ENCODE measurements around the gene RNF6.

RNF6 gene

DNA sequence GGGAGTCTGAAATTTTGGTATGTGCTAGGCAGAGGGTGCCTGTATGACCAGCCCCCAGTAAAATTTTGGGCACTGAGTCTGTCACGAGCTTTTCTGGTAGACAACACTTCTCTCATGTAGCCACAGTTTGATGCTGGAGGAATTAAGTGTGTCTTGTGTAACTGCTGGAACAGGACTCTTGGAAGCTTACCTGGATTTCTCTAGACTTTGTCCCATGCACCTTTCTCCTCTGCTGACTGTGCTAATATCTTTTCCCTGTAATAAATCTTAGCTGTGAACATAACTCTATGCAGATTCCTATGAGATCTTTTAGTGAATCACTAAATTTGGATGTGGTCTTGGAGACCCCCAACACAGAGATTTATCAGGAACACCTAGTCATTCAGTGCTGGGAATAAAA is 13.8 kb downstream of the RNF6 start:
- Histone ChIP-seq H3K36me3 (ENCODE audit: control insufficient read depth, insufficient read depth, low read length) (no peaks in the 10 kb centered on the region), H3K9me3 (ENCODE audit: control insufficient read depth, low read length) (no peaks in the 10 kb centered on the region), H3K4me3 (ENCODE audit: insufficient read depth, low read depth, low read length) (no peak overlapping the region), H3K27me3 (ENCODE audit: control insufficient read depth, insufficient read depth, low read length, poor library complexity, severe bottlenecking) (no peaks in the 10 kb centered on the region), H3K4me1 (ENCODE audit: control insufficient read depth, insufficient read depth, low read length) (no peaks in the 10 kb centered on the region), H3K27ac (ENCODE audit: insufficient read depth, low read depth, low read length, poor library complexity, severe bottlenecking) (no peak overlapping the region)
- 92 to 97% methylated on average over 1 of the region's 1 CpG for WGBS, 2 experiments

DNA sequence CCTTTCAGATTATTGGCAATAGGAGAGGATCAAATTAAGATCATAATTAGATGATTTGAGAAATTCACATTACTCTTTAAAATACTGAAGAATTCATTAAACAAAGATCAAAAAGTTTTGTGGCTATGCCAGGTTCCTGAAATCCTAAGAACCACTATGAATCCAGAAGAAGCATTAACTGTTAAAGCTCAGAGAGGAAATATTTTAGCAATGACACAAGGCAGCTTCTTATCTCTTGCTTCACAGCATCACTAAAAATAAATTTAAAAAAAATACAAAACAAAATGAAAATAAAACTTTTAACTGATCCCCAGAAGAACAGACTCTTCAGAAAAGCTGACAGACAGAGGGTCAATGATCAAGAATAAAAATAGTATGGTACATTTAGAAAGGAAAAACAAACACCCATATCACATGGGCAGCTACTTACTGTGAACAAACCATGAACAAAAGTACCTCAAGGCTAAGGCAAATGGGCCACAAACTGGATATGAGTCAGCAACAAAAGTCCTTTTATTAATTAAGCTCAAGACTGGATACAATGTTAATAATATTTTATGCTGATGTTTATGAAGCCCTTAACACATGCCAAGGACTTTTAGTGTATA is 19.6 kb downstream of the RNF6 start:
- Histone ChIP-seq H3K9me3 (ENCODE audit: control insufficient read depth, low read length) (no peaks in the 10 kb centered on the region), H3K36me3 (ENCODE audit: control insufficient read depth, insufficient read depth, low read length) (no peaks in the 10 kb centered on the region), H3K27me3 (ENCODE audit: control insufficient read depth, insufficient read depth, low read length, poor library complexity, severe bottlenecking) (no peaks in the 10 kb centered on the region), H3K27ac (ENCODE audit: insufficient read depth, low read depth, low read length, poor library complexity, severe bottlenecking) (no peak overlapping the region), H3K4me1 (ENCODE audit: control insufficient read depth, insufficient read depth, low read length) (no peaks in the 10 kb centered on the region), H3K4me3 (ENCODE audit: insufficient read depth, low read depth, low read length) (no peak overlapping the region)

DNA sequence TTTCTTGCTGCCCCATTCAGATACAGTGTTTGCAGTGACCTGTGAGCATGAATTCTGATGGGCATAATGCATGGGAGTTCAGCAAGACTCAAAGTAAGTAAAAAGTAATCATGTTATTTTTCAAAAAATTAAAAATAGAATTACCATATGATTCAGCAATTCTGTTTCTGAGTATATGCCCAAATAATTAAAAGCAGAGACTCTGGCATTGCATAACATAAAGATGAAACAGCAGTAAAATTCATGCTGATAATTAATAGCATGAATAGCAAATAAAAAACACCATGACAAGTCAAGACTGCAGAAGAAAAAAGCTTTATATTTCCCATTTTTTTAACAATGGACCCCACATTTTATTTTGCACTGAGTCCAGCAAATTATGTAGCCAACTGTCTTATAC is 21.3 kb downstream of the RNF6 start:
- no peaks in the 10 kb centered on the region for H3K9me3 ChIP-seq (ENCODE audit: control insufficient read depth, low read length)
- no peaks in the 10 kb centered on the region for H3K27me3 ChIP-seq (ENCODE audit: control insufficient read depth, insufficient read depth, low read length, poor library complexity, severe bottlenecking)
- no peak overlapping the region for H3K4me3 ChIP-seq (ENCODE audit: insufficient read depth, low read depth, low read length)
- H3K36me3 ChIP-seq (ENCODE audit: control insufficient read depth, insufficient read depth, low read length): no peaks in the 10 kb centered on the region
- H3K27ac ChIP-seq (ENCODE audit: insufficient read depth, low read depth, low read length, poor library complexity, severe bottlenecking): no peak overlapping the region
- no peaks in the 10 kb centered on the region for H3K4me1 ChIP-seq (ENCODE audit: control insufficient read depth, insufficient read depth, low read length)

DNA sequence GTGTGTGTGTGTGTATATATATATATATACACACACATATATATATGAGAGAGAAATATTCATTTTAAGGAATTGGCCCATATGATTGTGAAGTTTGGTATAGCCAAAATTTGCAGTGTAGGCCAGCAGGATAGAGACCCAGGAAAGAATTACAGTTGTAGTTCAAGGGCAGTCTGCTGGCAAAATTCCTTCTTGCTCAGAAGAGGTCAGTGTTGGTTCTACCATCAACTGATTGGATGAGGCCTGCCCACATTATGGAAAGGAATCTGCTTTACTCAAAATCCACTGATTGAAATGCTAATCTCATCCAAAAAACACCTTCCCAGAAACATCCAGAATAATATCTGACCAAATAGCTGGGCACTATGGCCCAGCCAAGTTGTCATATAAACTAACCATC is 24.0 kb downstream of the RNF6 start:
- Histone ChIP-seq H3K36me3 (ENCODE audit: control insufficient read depth, insufficient read depth, low read length) (no peaks in the 10 kb centered on the region), H3K4me3 (ENCODE audit: insufficient read depth, low read depth, low read length) (no peak overlapping the region), H3K27me3 (ENCODE audit: control insufficient read depth, insufficient read depth, low read length, poor library complexity, severe bottlenecking) (no peaks in the 10 kb centered on the region), H3K9me3 (ENCODE audit: control insufficient read depth, low read length) (no peaks in the 10 kb centered on the region), H3K4me1 (ENCODE audit: control insufficient read depth, insufficient read depth, low read length) (no peaks in the 10 kb centered on the region), H3K27ac (ENCODE audit: insufficient read depth, low read depth, low read length, poor library complexity, severe bottlenecking) (no peak overlapping the region)

DNA sequence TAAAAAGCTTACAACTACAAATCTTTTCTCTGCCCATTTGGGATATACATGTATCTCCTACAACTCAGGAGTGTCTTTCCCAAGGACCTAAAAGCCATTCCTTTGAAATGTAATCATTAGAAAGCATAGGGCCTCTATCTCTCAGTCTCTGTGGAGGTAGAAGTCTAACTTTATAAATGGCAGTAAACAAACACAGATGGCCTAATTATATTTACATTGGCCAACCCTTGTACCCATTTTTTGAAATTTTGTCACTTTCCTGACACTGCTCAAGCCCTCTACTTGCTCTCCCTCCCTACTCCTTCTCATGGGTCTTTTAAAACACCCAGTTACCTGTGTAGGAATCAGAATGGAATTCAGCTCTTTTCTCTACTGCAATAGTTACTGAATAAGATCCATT is 24.8 kb downstream of the RNF6 start:
- H3K27ac ChIP-seq (ENCODE audit: insufficient read depth, low read depth, low read length, poor library complexity, severe bottlenecking): no peak overlapping the region
- H3K9me3 ChIP-seq (ENCODE audit: control insufficient read depth, low read length): no peaks in the 10 kb centered on the region
- no peak overlapping the region for H3K4me3 ChIP-seq (ENCODE audit: insufficient read depth, low read depth, low read length)
- H3K4me1 ChIP-seq (ENCODE audit: control insufficient read depth, insufficient read depth, low read length): no peaks in the 10 kb centered on the region
- H3K27me3 ChIP-seq (ENCODE audit: control insufficient read depth, insufficient read depth, low read length, poor library complexity, severe bottlenecking): no peaks in the 10 kb centered on the region
- no peaks in the 10 kb centered on the region for H3K36me3 ChIP-seq (ENCODE audit: control insufficient read depth, insufficient read depth, low read length)

DNA sequence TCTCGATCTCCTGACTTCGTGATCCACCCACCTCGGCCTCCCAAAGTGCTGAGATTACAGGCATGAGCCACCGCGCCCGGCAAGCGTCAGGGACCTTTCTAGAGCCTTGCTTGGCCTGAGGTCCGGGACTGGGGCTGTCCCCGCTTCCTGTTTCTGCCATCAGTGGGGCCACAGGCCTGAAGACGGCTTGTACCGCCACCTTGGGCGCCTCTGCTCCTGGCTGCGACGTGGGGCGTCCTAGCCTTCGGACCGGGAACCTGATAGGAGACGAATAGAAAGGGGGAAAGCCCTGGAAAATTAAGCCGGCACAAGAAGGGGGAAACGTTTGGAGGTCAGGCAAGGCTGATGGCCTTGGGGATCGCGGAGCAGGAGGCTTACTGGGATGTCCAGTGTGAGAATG is 35.1 kb downstream of the RNF6 start:
- Histone ChIP-seq H3K4me3 (ENCODE audit: insufficient read depth, low read depth, low read length) (peak overlapping the region; percentile 26), H3K9me3 (ENCODE audit: control insufficient read depth, low read length) (no peaks in the 10 kb centered on the region), H3K4me1 (ENCODE audit: control insufficient read depth, insufficient read depth, low read length) (no peaks in the 10 kb centered on the region), H3K27me3 (ENCODE audit: control insufficient read depth, insufficient read depth, low read length, poor library complexity, severe bottlenecking) (no peaks in the 10 kb centered on the region), H3K27ac (ENCODE audit: insufficient read depth, low read depth, low read length, poor library complexity, severe bottlenecking) (no peak overlapping the region), H3K36me3 (ENCODE audit: control insufficient read depth, insufficient read depth, low read length) (no peaks in the 10 kb centered on the region)
- 86 to 89% methylated on average over 22 of the region's 22 CpGs for WGBS, 2 experiments

DNA sequence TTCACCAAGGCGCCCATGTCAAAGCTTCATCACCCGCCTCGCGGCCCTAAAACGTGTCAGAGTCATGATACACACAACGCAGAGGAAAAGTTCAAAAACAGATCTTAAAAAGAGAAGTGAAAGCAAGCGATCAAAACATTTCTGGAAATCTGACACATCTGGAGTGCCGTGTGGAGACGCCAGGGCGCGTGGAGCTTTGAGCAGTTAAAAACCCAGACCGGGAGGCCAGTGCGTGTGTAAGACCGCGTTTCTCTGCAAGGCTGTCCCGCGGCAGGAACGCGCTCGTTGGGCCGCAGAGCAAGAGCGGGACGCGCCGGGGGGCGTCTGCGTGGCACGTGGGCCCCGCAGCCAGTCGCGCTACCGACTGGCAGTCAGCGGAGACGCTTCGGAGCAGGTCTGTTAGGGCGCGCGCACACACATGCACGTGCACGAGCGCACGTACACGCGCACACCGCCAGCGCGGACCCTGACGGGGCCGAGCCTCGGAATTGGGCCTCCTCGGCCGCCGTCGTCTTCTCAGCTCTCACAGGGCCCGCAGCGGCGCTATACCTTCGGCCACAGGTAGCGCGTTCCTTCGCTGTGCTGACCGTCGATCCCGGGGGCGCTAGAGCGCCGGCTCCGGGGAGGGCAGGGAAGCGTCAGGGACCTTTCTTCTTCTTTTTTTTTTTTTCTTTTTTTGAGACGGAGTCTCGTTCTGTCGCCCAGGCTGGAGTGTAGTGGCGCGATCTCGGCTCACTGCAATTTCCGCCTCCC is 35.8 kb downstream of the RNF6 start:
- Histone ChIP-seq H3K27ac (ENCODE audit: insufficient read depth, low read depth, low read length, poor library complexity, severe bottlenecking) (no peak overlapping the region), H3K36me3 (ENCODE audit: control insufficient read depth, insufficient read depth, low read length) (no peaks in the 10 kb centered on the region), H3K9me3 (ENCODE audit: control insufficient read depth, low read length) (no peaks in the 10 kb centered on the region), H3K4me3 (ENCODE audit: insufficient read depth, low read depth, low read length) (peak overlapping the region; percentile 50), H3K27me3 (ENCODE audit: control insufficient read depth, insufficient read depth, low read length, poor library complexity, severe bottlenecking) (no peaks in the 10 kb centered on the region), H3K4me1 (ENCODE audit: control insufficient read depth, insufficient read depth, low read length) (no peaks in the 10 kb centered on the region)
- 9 to 10% methylated on average over 75 to 76 of the region's 76 CpGs for WGBS, 2 experiments

DNA sequence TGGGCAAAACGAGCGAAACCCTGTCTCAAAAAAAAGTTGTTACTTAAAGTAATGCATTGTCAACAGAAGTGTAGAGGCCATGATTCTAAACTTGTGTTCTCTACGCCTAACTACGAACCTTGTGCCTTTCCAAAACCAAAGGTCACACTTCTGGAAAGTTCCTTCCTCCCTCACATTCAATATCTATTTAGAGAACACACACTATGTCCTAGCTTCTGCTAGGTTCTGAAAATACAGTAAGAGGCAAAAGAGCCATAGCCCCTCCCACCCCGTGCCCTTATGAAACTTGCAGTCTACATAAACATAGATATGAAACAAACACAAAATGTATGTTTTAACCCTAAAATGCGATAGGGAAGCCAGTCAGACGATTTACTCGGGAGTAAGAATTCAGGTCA is 36.4 kb downstream of the RNF6 start:
- WGBS, 2 experiments: 77 to 83% methylated on average over 8 of the region's 8 CpGs

DNA sequence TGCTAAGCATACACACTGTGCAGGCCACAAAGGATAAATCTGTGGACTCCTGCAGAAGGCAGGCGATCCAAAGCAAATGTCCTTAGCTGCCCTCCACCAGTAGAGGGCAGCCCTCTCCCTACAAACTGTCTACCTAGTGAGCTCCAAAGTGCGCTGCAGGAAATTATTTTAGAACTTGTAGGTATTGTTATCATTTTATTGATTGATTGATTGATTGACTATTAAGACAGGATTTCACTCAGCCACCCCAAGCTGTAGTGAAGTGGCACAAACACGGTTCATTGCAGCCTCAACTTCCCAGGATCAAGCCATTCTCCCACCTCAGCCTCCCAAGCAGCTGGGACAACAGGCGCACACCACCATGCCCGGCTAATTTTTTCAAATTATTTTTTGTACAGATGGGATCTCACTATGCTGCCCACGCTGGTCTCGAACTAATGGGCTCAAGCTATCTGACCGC is 37.3 kb downstream of the RNF6 start:
- no peaks in the 10 kb centered on the region for H3K9me3 ChIP-seq (ENCODE audit: control insufficient read depth, low read length)
- 73 to 79% methylated on average over 7 to 8 of the region's 8 CpGs for WGBS, 2 experiments
- H3K4me3 ChIP-seq (ENCODE audit: insufficient read depth, low read depth, low read length): no peak overlapping the region
- no peaks in the 10 kb centered on the region for H3K36me3 ChIP-seq (ENCODE audit: control insufficient read depth, insufficient read depth, low read length)
- H3K4me1 ChIP-seq (ENCODE audit: control insufficient read depth, insufficient read depth, low read length): no peaks in the 10 kb centered on the region
- no peak overlapping the region for H3K27ac ChIP-seq (ENCODE audit: insufficient read depth, low read depth, low read length, poor library complexity, severe bottlenecking)
- H3K27me3 ChIP-seq (ENCODE audit: control insufficient read depth, insufficient read depth, low read length, poor library complexity, severe bottlenecking): no peaks in the 10 kb centered on the region

More for the DNA sequence above, 36.4 kb downstream of the RNF6 start:
- Histone ChIP-seq H3K27me3 (ENCODE audit: control insufficient read depth, insufficient read depth, low read length, poor library complexity, severe bottlenecking) (no peaks in the 10 kb centered on the region), H3K36me3 (ENCODE audit: control insufficient read depth, insufficient read depth, low read length) (no peaks in the 10 kb centered on the region), H3K4me3 (ENCODE audit: insufficient read depth, low read depth, low read length) (peak overlapping the region; percentile 50), H3K27ac (ENCODE audit: insufficient read depth, low read depth, low read length, poor library complexity, severe bottlenecking) (no peak overlapping the region), H3K4me1 (ENCODE audit: control insufficient read depth, insufficient read depth, low read length) (no peaks in the 10 kb centered on the region), H3K9me3 (ENCODE audit: control insufficient read depth, low read length) (no peaks in the 10 kb centered on the region)

DNA sequence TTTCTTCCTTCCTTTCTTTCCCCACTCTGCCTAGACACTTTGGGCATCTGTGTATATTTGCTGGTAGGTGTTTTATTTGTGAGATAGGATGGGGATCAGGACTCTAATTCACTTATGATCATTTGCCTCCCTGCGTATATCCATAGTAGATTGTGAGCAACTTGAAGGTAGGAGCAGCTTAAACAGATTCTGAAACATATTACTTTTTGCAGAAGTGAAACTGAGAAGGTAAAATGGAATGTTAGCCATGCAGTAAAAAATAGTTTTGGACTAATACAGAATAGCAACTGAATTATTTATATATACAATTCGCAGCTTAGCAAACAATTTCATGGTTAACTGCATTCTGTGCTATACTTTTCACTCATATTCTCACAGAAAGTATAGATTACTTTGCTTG is 38.7 kb downstream of the RNF6 start:
- Histone ChIP-seq H3K9me3 (ENCODE audit: control insufficient read depth, low read length) (no peaks in the 10 kb centered on the region), H3K4me3 (ENCODE audit: insufficient read depth, low read depth, low read length) (no peak overlapping the region), H3K27me3 (ENCODE audit: control insufficient read depth, insufficient read depth, low read length, poor library complexity, severe bottlenecking) (no peaks in the 10 kb centered on the region), H3K36me3 (ENCODE audit: control insufficient read depth, insufficient read depth, low read length) (no peaks in the 10 kb centered on the region), H3K27ac (ENCODE audit: insufficient read depth, low read depth, low read length, poor library complexity, severe bottlenecking) (no peak overlapping the region), H3K4me1 (ENCODE audit: control insufficient read depth, insufficient read depth, low read length) (no peaks in the 10 kb centered on the region)
- WGBS, 2 experiments: 93 to 100% methylated on average over 2 of the region's 2 CpGs
